ENCODE measurements around the gene RPP40.

The RPP40 gene

DNA sequence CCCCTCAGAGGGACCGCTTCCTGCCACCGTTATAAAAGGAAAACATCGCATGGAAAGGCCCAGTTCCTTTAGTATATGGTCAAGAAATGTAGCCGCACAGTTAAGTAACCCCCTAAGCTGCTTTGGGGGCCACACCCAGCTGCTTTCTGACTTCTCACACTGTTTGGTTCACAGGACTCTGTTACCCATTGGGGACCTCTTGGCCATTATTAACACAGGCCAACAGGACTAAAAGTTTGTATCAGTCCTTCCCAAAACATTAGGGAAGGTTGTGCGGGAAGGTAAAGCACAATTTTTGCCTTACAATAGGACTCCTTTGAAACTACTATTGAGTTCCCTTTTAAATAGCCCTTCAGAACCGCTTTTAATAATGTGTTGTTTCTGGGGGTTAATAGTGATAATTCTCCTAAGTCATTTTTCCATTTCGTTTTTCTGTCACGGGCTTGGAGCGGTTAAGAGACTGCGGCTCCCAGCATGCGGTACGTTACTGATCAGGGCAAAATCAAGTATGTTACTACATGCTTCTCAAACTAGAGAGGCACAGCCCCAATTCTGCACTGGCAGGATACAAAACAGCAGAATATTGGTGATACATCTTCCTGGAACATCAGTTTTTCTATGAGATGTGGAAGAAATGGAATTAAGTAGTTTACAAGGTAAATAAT is 668 bp upstream of the RPP40 start:
- TF ChIP-seq CTCF (IDR thresholded peaks at IDR 0.05; ENCODE audit: low read depth, low read length) = no peak
- in situ Hi-C loops (cut with HindIII; ENCODE audit: low sequenced_read_pairs) = no loop called here
- no peak for DNase-seq (ENCODE audit: low read depth, low spot score)
- peak overlapping the region; percentile 72 for H3K4me3 ChIP-seq (ENCODE audit: low read depth, low read length)

- TF ChIP-seq CTCF (IDR thresholded peaks at IDR 0.05; ENCODE audit: low read depth, low read length) = no peak
- in situ Hi-C loops (cut with HindIII; ENCODE audit: low sequenced_read_pairs) = no loop called here
- DNase-seq (ENCODE audit: low read depth, low spot score) = no peak
- H3K4me3 ChIP-seq (ENCODE audit: low read depth, low read length) = no peak overlapping the region
Measured at GRCh38 chr6:4999586-4999985, 4.3 kb downstream of the RPP40 start.

DNA sequence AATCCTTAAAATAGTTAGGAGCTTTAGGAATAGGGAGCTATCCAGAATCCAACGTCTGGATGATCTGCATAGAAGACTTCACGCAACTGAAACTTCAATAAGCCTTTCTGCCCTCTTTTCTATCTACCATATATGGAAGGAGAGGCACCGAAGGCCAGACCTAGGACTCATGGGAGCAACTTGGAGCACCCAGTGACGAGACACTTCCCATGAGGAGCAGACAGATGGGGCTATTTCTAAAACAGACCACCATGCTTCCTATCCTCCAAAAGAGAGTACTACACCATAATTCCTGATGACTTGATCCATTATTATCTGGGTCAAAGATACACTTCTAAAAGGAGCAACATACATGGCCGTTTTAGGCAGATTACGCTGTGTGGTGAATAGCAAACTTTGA is 6.0 kb downstream of the RPP40 start:
- no peak for DNase-seq (ENCODE audit: low read depth, low spot score)
- no peak overlapping the region for H3K4me3 ChIP-seq (ENCODE audit: low read depth, low read length)
- no peak for TF ChIP-seq CTCF (IDR thresholded peaks at IDR 0.05; ENCODE audit: low read depth, low read length)
- in situ Hi-C loops (cut with HindIII; ENCODE audit: low sequenced_read_pairs) = no loop called here

DNA sequence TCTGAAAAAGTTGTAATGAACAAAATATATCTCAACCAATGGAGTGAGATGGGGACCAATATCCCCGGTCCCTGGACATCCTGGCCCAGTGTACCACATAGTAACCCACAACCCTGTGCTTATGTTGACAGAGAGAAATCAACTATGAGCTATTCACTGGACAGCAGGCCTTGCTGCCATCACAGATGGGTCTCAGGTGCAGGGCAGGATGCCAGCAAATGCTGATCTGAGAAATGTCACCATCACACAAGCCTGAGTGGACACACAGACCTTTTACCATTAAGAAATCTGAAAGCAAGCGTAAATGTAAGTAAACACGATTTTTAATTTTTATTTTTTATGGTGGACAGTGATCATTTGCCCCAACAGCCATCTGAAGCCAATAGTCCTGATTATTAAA is 9.1 kb downstream of the RPP40 start:
- in situ Hi-C loops (cut with HindIII; ENCODE audit: low sequenced_read_pairs) = no loop called here
- no peak for TF ChIP-seq CTCF (IDR thresholded peaks at IDR 0.05; ENCODE audit: low read depth, low read length)
- H3K4me3 ChIP-seq (ENCODE audit: low read depth, low read length) = no peak overlapping the region
- DNase-seq (ENCODE audit: low read depth, low spot score) = no peak

DNA sequence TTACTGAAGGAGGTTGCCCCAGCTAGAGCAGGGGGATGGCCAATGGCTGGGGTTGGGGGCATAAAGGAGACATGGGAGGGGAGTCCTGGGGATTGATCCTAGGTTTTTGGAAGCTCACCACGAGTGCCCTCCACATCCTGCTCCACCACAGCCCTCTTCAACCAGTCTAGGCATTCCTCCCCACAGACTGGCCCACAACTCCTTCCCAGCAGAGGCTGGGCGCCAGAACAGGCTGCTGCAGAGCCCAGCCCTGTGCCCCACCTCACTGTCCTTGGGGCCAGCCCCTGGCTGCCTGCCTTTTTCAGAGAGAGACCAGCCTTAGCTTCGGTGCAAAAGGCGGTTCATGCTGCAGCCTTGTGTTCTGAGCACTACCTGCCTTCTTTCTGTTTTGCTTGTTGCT is 16.4 kb downstream of the RPP40 start:
- no peak for DNase-seq (ENCODE audit: low read depth, low spot score)
- in situ Hi-C loops (cut with HindIII; ENCODE audit: low sequenced_read_pairs) = no loop called here
- no peak for TF ChIP-seq CTCF (IDR thresholded peaks at IDR 0.05; ENCODE audit: low read depth, low read length)
- H3K4me3 ChIP-seq (ENCODE audit: low read depth, low read length) = no peak overlapping the region

DNA sequence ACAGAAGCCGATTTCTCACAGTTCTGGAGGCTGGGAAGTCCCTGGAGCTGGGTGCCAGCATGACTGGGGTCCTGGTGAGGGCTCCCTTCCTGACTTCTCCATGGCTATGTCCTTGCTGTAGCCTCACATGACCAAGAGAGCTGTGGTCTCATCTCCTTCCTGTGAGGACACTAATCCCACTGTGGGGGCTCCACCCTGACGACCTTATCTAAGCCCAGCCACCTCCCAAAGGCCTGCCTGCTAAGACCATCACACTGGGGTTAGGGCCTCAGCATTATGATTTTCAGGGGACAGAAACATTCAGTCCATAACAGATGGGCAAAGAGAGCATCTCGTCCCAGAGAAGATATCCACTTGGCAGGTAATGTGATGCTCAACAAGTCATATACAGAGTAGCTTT is 16.8 kb downstream of the RPP40 start:
- no peak for TF ChIP-seq CTCF (IDR thresholded peaks at IDR 0.05; ENCODE audit: low read depth, low read length)
- no peak for DNase-seq (ENCODE audit: low read depth, low spot score)
- in situ Hi-C loops (cut with HindIII; ENCODE audit: low sequenced_read_pairs) = no loop called here
- no peak overlapping the region for H3K4me3 ChIP-seq (ENCODE audit: low read depth, low read length)

DNA sequence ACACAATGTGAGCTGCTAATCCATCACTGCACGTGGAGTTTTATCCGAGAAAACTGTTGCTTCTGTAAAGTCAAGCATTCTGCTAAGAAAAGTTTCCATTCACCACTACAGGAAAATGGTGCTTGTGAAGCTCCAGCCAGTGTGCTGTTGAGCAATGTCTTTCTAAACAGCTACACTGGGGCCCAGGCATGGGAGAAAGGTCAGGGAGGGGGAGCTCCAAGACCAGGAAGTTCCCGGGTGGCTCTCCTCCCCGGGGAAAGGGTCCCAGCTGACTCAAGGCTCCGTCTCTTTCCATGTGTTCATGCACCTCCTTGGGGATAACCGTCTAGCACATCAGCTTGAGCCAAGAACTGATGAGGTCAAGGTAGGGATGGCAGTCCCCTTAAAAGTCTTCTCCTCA is 20.5 kb downstream of the RPP40 start:
- TF ChIP-seq CTCF (IDR thresholded peaks at IDR 0.05; ENCODE audit: low read depth, low read length) = no peak
- no peak for DNase-seq (ENCODE audit: low read depth, low spot score)
- no peak overlapping the region for H3K4me3 ChIP-seq (ENCODE audit: low read depth, low read length)
- in situ Hi-C loops (cut with HindIII; ENCODE audit: low sequenced_read_pairs) = no loop called here

Measured in astrocyte of the spinal cord (primary cell).